Measurements from ENCODE around the gene IGHMBP2. TPM values are rescaled to one million over a fixed set of nuclear protein-coding genes. Genes with fewer than 3 reads are reported as not detected.

The IGHMBP2 gene
- total RNA-seq, 2 experiments from 2014 or later: 17.5 to 37.9 TPM

DNA sequence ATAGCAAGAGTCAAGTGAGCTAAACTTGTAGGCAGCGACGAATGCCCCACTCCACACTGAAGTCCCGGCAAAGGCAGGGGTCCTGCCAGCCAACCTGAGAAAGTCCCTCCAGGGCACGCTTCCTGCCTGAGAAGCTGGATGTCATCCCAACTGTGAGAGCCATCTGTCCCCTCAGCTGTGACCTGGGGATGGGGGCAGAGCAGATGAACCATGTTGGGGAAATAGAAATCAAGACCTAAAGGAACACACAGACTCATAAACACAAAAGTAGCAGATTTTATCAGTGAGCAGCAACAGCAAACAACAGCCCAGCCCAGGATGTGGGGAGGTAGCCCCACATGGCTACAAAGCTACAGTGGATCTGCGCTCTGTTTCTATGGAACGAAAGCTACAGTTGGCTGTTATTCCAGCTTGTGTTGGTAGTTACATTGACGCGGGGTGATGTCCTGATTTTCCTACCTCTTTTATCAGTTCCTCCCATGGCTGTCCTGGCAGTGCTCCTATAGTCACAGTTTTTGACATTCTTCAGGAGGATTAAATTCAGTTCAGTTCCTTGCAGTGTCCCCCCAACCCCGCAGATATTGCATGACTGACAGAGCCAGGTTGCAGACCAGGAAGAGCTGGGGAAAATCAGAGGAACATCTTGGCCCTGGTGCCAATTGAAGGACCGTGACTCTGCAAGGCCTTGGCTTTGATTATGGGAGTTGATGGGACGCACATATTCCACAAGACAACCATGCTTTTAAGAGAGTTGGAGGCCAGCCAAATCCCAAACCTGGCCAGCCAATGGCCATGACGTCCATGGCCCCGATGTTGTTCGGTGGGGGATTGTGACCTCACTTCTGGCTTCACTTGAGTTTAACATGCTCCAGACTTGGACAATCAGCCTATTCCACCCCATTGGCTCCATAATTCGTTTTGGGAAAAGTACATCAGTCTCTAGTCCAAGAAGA lies 62.5 kb downstream of the IGHMBP2 start:
- no TSS peak for BruUV-seq (replicated peaks)
- ChIA-PET CTCF (ENCODE audit: unreplicated experiment) (no interaction called here), POLR2A (no interaction called here)
- no peaks in the 10 kb centered on the region for H3K79me2 ChIP-seq (ENCODE audit: insufficient read depth, low read depth, low read length)
- H3K4me2 ChIP-seq (ENCODE audit: low read length): no peak overlapping the region
- no peak overlapping the region for H2AFZ ChIP-seq (ENCODE audit: low read length)
- no peak for DNase-seq (ENCODE audit: low spot score)
- no peaks in the 10 kb centered on the region for H3K9me3 ChIP-seq (ENCODE audit: low read length)
- no peaks in the 10 kb centered on the region for H4K20me1 ChIP-seq (ENCODE audit: insufficient read depth, low read length)
- no peaks in the 10 kb centered on the region for H3K36me3 ChIP-seq (ENCODE audit: insufficient read depth, low read length)
- H3K4me1 ChIP-seq (ENCODE audit: insufficient read depth, low read length, poor library complexity, severe bottlenecking): no peaks in the 10 kb centered on the region
- no peaks in the 10 kb centered on the region for H3K9me2 ChIP-seq (ENCODE audit: insufficient read depth, low read length)
- no peak overlapping the region for H3K27ac ChIP-seq (ENCODE audit: low read depth, low read length, poor library complexity, severe bottlenecking)
- intact Hi-C loops (cut with micrococcal nuclease; ENCODE audit: unreplicated experiment): no loop called here
- H3K4me3 ChIP-seq (ENCODE audit: low read depth, low read length, poor library complexity, severe bottlenecking): no peak overlapping the region
- TF ChIP-seq, protein P1, sequence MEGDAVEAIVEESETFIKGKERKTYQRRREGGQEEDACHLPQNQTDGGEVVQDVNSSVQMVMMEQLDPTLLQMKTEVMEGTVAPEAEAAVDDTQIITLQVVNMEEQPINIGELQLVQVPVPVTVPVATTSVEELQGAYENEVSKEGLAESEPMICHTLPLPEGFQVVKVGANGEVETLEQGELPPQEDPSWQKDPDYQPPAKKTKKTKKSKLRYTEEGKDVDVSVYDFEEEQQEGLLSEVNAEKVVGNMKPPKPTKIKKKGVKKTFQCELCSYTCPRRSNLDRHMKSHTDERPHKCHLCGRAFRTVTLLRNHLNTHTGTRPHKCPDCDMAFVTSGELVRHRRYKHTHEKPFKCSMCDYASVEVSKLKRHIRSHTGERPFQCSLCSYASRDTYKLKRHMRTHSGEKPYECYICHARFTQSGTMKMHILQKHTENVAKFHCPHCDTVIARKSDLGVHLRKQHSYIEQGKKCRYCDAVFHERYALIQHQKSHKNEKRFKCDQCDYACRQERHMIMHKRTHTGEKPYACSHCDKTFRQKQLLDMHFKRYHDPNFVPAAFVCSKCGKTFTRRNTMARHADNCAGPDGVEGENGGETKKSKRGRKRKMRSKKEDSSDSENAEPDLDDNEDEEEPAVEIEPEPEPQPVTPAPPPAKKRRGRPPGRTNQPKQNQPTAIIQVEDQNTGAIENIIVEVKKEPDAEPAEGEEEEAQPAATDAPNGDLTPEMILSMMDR (conservative IDR thresholded peaks at IDR 0.05; ENCODE audit: low read length): no peak
- no peak for TF ChIP-seq EZH2phosphoT487 (IDR thresholded peaks at IDR 0.05; ENCODE audit: borderline replicate concordance, low read depth, low read length)

DNA sequence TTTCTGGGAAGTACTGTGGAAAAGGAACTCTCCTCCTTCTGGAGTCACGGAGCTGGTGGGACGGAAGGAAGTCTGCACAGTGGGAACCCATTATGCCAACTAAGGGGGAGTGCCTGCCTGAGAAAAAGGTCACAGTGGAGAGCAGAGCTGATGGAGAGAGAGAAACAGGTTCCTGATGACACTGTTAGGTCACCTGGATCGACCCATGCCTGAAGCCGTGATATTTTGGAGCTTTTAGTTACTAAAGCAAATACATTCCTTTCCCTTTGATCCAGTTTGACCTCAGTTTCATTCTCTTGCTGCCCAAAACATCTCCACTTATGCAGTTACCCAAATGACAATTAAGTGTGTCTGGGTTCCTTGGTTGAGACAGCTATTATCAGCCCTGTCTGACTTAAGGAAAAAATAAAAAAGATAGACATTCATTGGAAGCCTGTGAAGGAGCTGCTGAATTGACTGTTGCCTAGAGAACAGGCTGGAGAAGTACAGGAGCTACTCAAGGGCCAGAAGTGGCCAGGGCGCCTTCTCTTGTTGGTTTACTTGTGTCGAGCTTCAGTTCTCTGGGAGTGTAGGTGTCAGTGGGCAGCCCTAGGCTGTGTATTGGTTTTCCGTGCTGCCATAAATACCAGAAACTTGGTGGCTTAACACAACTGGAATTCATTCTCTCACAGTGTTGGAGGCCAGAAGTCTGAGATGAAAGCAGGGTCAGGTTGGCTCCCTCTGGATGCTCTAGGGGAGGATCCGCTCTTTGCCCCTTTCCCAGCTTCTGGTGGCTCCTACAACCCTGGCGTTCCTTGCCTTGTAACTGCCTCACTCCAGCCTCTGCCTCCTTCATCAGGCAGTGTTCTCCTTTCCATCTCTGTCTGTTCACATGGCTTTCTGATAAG lies 63.4 kb downstream of the IGHMBP2 start:
- Histone ChIP-seq H3K4me1 (ENCODE audit: insufficient read depth, low read length, poor library complexity, severe bottlenecking) (no peaks in the 10 kb centered on the region), H3K4me3 (ENCODE audit: low read depth, low read length, poor library complexity, severe bottlenecking) (no peak overlapping the region), H3K9me2 (ENCODE audit: insufficient read depth, low read length) (no peaks in the 10 kb centered on the region), H2AFZ (ENCODE audit: low read length) (no peak overlapping the region), H3K9me3 (ENCODE audit: low read length) (no peaks in the 10 kb centered on the region), H3K27ac (ENCODE audit: low read depth, low read length, poor library complexity, severe bottlenecking) (no peak overlapping the region), H3K4me2 (ENCODE audit: low read length) (no peak overlapping the region), H3K36me3 (ENCODE audit: insufficient read depth, low read length) (no peaks in the 10 kb centered on the region), H3K79me2 (ENCODE audit: insufficient read depth, low read depth, low read length) (no peaks in the 10 kb centered on the region), H4K20me1 (ENCODE audit: insufficient read depth, low read length) (no peaks in the 10 kb centered on the region)
- ChIA-PET CTCF (ENCODE audit: unreplicated experiment) (no interaction called here), POLR2A (no interaction called here)
- intact Hi-C loops (cut with micrococcal nuclease; ENCODE audit: unreplicated experiment): no loop called here
- DNase-seq (ENCODE audit: low spot score): no peak
- TF ChIP-seq, protein P1 (conservative IDR thresholded peaks at IDR 0.05; ENCODE audit: low read length): no peak
- TF ChIP-seq EZH2phosphoT487 (IDR thresholded peaks at IDR 0.05; ENCODE audit: borderline replicate concordance, low read depth, low read length): no peak
- no TSS peak for BruUV-seq (replicated peaks)
